H1 (cell line): Measurements from ENCODE around the gene CFAP100. TPM values are rescaled to one million over a fixed set of nuclear protein-coding genes. Genes with fewer than 3 reads are reported as not detected.

Experiments used
- CTCF ChIA-PET: fragments of 300-600 bp; sonication (Branson Sonifier 250); formaldehyde crosslinking; loops from one replicate; lab custom pipeline; 2021; ENCODE audit not compliant: partially characterized antibody; lab: Charles Lee
- POLR2A ChIA-PET: fragments of 300-600 bp; sonication (Branson Sonifier 250); formaldehyde crosslinking; loops from one replicate; lab custom pipeline; 2021; ENCODE audit warnings: inconsistent platforms; ENCODE audit not compliant: partially characterized antibody; lab: Charles Lee
- DNase-seq, 2 experiments: peaks; one replicate each; pipeline versions ENCODE4 v3.0.0 to v3.0.0-alpha.2; 2010 to 2022; ENCODE audit warnings: low spot score in 2 of 2, low read depth in 1 of 2, mixed read lengths in 1 of 2
- FAIRE-seq: peaks from 2 replicates; lab custom pipeline; 2011; peaks lifted over from hg19 to GRCh38; lab: Jason Lieb, UNC
- H2AFZ ChIP-seq: 2 replicates; pipeline ENCODE4 v1.8.1; 2012; ENCODE audit warnings: low read length, inconsistent platforms
- H2AK5ac ChIP-seq: 2 replicates; pipeline ENCODE4 v1.6.1; 2013; ENCODE audit warnings: low read depth, low read length
- H2BK120ac ChIP-seq: replicated peaks from 2 replicates; pipeline ENCODE3; 2013; ENCODE audit warnings: low read depth, low read length, inconsistent platforms
- H2BK12ac ChIP-seq: 2 replicates; pipeline ENCODE4 v1.6.1; 2013; ENCODE audit warnings: low read depth, low read length
- H2BK15ac ChIP-seq: 2 replicates; pipeline ENCODE4 v1.6.1; 2013; ENCODE audit warnings: low read length
- H2BK20ac ChIP-seq: 2 replicates; pipeline ENCODE4 v1.6.1; 2013; ENCODE audit warnings: low read length
- H2BK5ac ChIP-seq: 2 replicates; pipeline ENCODE4 v1.6.1; 2013; ENCODE audit warnings: low read depth, low read length
- H3K14ac ChIP-seq: 2 replicates; pipeline ENCODE4 v1.6.1; 2013; ENCODE audit warnings: inconsistent platforms; ENCODE audit not compliant: insufficient read length
- H3K18ac ChIP-seq: 2 replicates; pipeline ENCODE4 v1.6.1; 2013; ENCODE audit warnings: low read length; ENCODE audit errors: extremely low read depth
- H3K23ac ChIP-seq: 2 replicates; pipeline ENCODE4 v1.6.1; 2013; ENCODE audit warnings: inconsistent platforms; ENCODE audit not compliant: insufficient read length
- H3K23me2 ChIP-seq: 2 replicates; pipeline ENCODE4 v1.6.1; 2013; ENCODE audit warnings: low read depth, low read length
- H3K27ac ChIP-seq: 2 replicates; pipeline ENCODE4 v1.6.1; 2011; ENCODE audit warnings: low read depth, low read length, inconsistent platforms
- H3K27me3 ChIP-seq, 4 experiments: replicated peaks in 1 of 4; 1 replicate in 1 of 4; 2 replicates in 3 of 4; pipeline versions ENCODE4 v1.6.1 to v1.8.1; 2011 to 2013; ENCODE audit warnings: low read length in 3 of 4, mild to moderate bottlenecking in 3 of 4, inconsistent platforms in 2 of 4, mixed read lengths in 2 of 4, moderate library complexity in 1 of 4; ENCODE audit not compliant: control insufficient read depth in 3 of 4, insufficient read depth in 3 of 4; ENCODE audit errors: extremely low read depth in 1 of 4
- H3K36me3 ChIP-seq, 4 experiments: 2 replicates each; pipeline versions ENCODE4 v1.6.1 to v1.8.1; 2011 to 2013; ENCODE audit warnings: mild to moderate bottlenecking in 4 of 4, low read length in 3 of 4, moderate library complexity in 2 of 4, control low read depth in 1 of 4, inconsistent platforms in 1 of 4; ENCODE audit not compliant: insufficient read depth in 4 of 4, control insufficient read depth in 2 of 4
- H3K4ac ChIP-seq: replicated peaks from 2 replicates; pipeline ENCODE3; 2013; ENCODE audit warnings: low read length, low read depth, mixed read lengths, inconsistent platforms; ENCODE audit not compliant: insufficient read length
- H3K4me1 ChIP-seq, 4 experiments: replicated peaks in 1 of 4; 1 replicate in 1 of 4; 2 replicates in 3 of 4; pipeline versions ENCODE4 v1.6.1 to v1.8.1; 2011 to 2013; ENCODE audit warnings: low read length in 3 of 4, inconsistent platforms in 2 of 4, mixed read lengths in 1 of 4; ENCODE audit not compliant: insufficient read depth in 4 of 4, control insufficient read depth in 3 of 4
- H3K4me2 ChIP-seq, 2 experiments: 2 replicates each; pipeline versions ENCODE4 v1.6.1 to v1.8.1; 2011 to 2013; ENCODE audit warnings: low read depth in 2 of 2, low read length in 2 of 2, control low read depth in 1 of 2, inconsistent platforms in 1 of 2, mild to moderate bottlenecking in 1 of 2; ENCODE audit not compliant: insufficient read depth in 1 of 2
- H3K4me3 ChIP-seq, 4 experiments: fragments of 200-600, 300-600 bp in 1 of 4; sonication (generic), shearing (Covaris generic), sonication (Bioruptor Twin) in 1 of 4; 2 replicates each; pipeline versions ENCODE4 v1.5.1 to v1.8.1; 2011 to 2016; ENCODE audit warnings: low read length in 4 of 4, low read depth in 3 of 4, control low read depth in 2 of 4, inconsistent platforms in 2 of 4, mild to moderate bottlenecking in 2 of 4, mixed read lengths in 1 of 4, moderate library complexity in 1 of 4; ENCODE audit not compliant: insufficient read depth in 2 of 4; ENCODE audit errors: extremely low read depth in 1 of 4
- H3K56ac ChIP-seq: replicated peaks from 2 replicates; pipeline ENCODE3; 2013; ENCODE audit warnings: low read depth, mild to moderate bottlenecking, mixed read lengths, low read length, inconsistent platforms; ENCODE audit not compliant: insufficient read length
- H3K79me1 ChIP-seq: 2 replicates; pipeline ENCODE4 v1.6.1; 2013; ENCODE audit warnings: low read depth, low read length, control low read depth
- H3K79me2 ChIP-seq, 2 experiments: 2 replicates each; pipeline versions ENCODE4 v1.6.1 to v1.8.1; 2012 to 2013; ENCODE audit warnings: low read length in 2 of 2, mild to moderate bottlenecking in 2 of 2, inconsistent platforms in 1 of 2; ENCODE audit not compliant: insufficient read depth in 2 of 2, control insufficient read depth in 1 of 2
- H3K9ac ChIP-seq, 4 experiments: replicated peaks in 1 of 4; 1 replicate in 1 of 4; 2 replicates in 3 of 4; pipeline versions ENCODE4 v1.6.1 to v1.8.1; 2011 to 2013; ENCODE audit warnings: low read depth in 3 of 4, low read length in 3 of 4, control low read depth in 2 of 4, mild to moderate bottlenecking in 2 of 4, moderate library complexity in 2 of 4, inconsistent platforms in 1 of 4; ENCODE audit errors: extremely low read depth in 1 of 4
- H3K9me3 ChIP-seq, 2 experiments: 2 replicates each; pipeline versions ENCODE4 v1.6.1 to v1.8.1; 2012 to 2013; ENCODE audit warnings: mild to moderate bottlenecking in 2 of 2, moderate library complexity in 2 of 2, control low read depth in 1 of 2, inconsistent platforms in 1 of 2, low read depth in 1 of 2, low read length in 1 of 2, mixed read lengths in 1 of 2; ENCODE audit not compliant: insufficient read depth in 2 of 2
- H4K20me1 ChIP-seq, 2 experiments: replicated peaks in 1 of 2; 2 replicates each; pipeline versions ENCODE3 to v1.8.1; 2011 to 2013; ENCODE audit warnings: inconsistent platforms in 2 of 2, low read length in 2 of 2, mild to moderate bottlenecking in 1 of 2; ENCODE audit not compliant: insufficient read depth in 2 of 2, control insufficient read depth in 1 of 2
- H4K5ac ChIP-seq: 2 replicates; pipeline ENCODE4 v1.6.1; 2013; ENCODE audit warnings: low read length, low read depth, mixed read lengths, inconsistent platforms; ENCODE audit not compliant: insufficient read length
- H4K8ac ChIP-seq: 2 replicates; pipeline ENCODE4 v1.8.0; 2013; ENCODE audit warnings: mild to moderate bottlenecking, moderate library complexity, low read length, inconsistent platforms; ENCODE audit not compliant: insufficient read depth; ENCODE audit errors: extremely low read depth
- H4K91ac ChIP-seq: replicated peaks from 2 replicates; pipeline ENCODE3; 2013; ENCODE audit warnings: low read length, mixed read lengths, inconsistent platforms; ENCODE audit not compliant: insufficient read length
- BCL11A ChIP-seq, 2 experiments: IDR thresholded peaks; one replicate each; pipeline ENCODE4 v1.6.1; 2011; ENCODE audit warnings: low read depth in 2 of 2, low read length in 2 of 2, mild to moderate bottlenecking in 2 of 2
- CHD2 ChIP-seq: IDR thresholded peaks from 2 replicates; pipeline ENCODE4 v1.6.1; 2012; ENCODE audit warnings: low read length, improper control_type of control experiment
- CTBP2 ChIP-seq: IDR thresholded peaks from 2 replicates; pipeline ENCODE4 v1.7.0; 2011; ENCODE audit warnings: borderline replicate concordance, mild to moderate bottlenecking, moderate library complexity, mixed read lengths, low read length; ENCODE audit not compliant: insufficient read depth, insufficient read length
- E2F6 ChIP-seq: IDR thresholded peaks from 2 replicates; pipeline ENCODE4 v1.6.1; 2012; ENCODE audit warnings: inconsistent platforms
- KDM1A ChIP-seq: fragments of 200-600, 300-600 bp; sonication (generic); IDR thresholded peaks from 2 replicates; pipeline ENCODE4 v1.7.1; 2016; ENCODE audit warnings: mild to moderate bottlenecking, low read length, borderline replicate concordance
- NRF1 ChIP-seq: IDR thresholded peaks from 2 replicates; pipeline ENCODE4 v1.6.1; 2011; ENCODE audit warnings: mild to moderate bottlenecking, low read depth, low read length, improper control_type of control experiment
- POLR2A ChIP-seq, 2 experiments: IDR thresholded peaks; 1 replicate in 1 of 2; 2 replicates in 1 of 2; pipeline ENCODE4 v1.6.1; 2011; ENCODE audit warnings: low read depth in 2 of 2, low read length in 2 of 2, mild to moderate bottlenecking in 2 of 2; ENCODE audit errors: control extremely low read depth in 1 of 2
- RBBP5 ChIP-seq: IDR thresholded peaks from 2 replicates; pipeline ENCODE4 v1.7.1; 2012; ENCODE audit warnings: low read depth, mild to moderate bottlenecking, inconsistent platforms, low read length, moderate library complexity, borderline replicate concordance
- RXRA ChIP-seq: IDR thresholded peaks from 2 replicates; pipeline ENCODE4 v1.6.1; 2011; ENCODE audit warnings: low read depth, mild to moderate bottlenecking, low read length, moderate library complexity; ENCODE audit not compliant: insufficient read depth
- SP2 ChIP-seq: IDR thresholded peaks from 2 replicates; pipeline ENCODE4 v1.6.1; 2012; ENCODE audit warnings: mild to moderate bottlenecking, low read length, inconsistent platforms
- USF2 ChIP-seq: IDR thresholded peaks from 2 replicates; pipeline ENCODE4 v1.6.1; 2011; ENCODE audit warnings: low read length, improper control_type of control experiment
- WGBS, 2 experiments: shearing (Covaris generic) in 1 of 2; methylation state at CpG; one replicate each; pipeline versions ENCODE4 v1.1.6 to v1.1.7; 2013 to 2015; ENCODE audit warnings: low lambda C conversion rate in 2 of 2, mixed read lengths in 2 of 2, inconsistent platforms in 1 of 2, low coverage in 1 of 2, missing lambda C conversion rate in 1 of 2; ENCODE audit not compliant: insufficient replicate concordance in 2 of 2, insufficient coverage in 1 of 2, insufficient read length in 1 of 2; ENCODE audit errors: extremely low coverage in 1 of 2, missing lambda C conversion rate in 1 of 2; 5-methylcytosine and 5-hydroxymethylcytosine counted together
- polyA plus RNA-seq, 7 experiments: library from polyadenylated mRNA; depleted of rRNA in 3 of 7; stranded (reverse) in 5 of 7; unstranded in 2 of 7; fragments of >200 nt in 5 of 7; fragments of 200-250 nt in 2 of 7; gene quantifications; 1 replicate in 5 of 7; 2 replicates in 1 of 7; 4 replicates in 1 of 7; pipeline versions ENCODE4 v1.2.1 to v1.2.3, GENCODE V29; 2011 to 2013; ENCODE audit warnings: missing spikeins in 2 of 7, mixed read lengths in 2 of 7
- total RNA-seq: library from RNA; stranded (reverse); fragmentation: NEBNext Ultra II Directional; extraction: Animal tissue kit (Norgen Biotek cat#: 25700); gene quantifications from 2 replicates; pipeline ENCODE4 v1.2.1, GENCODE V29; 2021

CFAP100 gene
- total and polyA plus RNA-seq, 2 of the 8 experiments (the other 6 are each of a cell fraction or from before 2014, with no cell fraction given): 0.17 TPM; not detected in 1

- peak overlapping the region; percentile 87; the same call in 1 of the 2 replicates for H2BK5ac ChIP-seq
- H3K36me3 ChIP-seq: no peaks in the 10 kb centered on the region
- peak overlapping the region; percentile 97; the same call in 1 of the 2 replicates for H2BK12ac ChIP-seq
- H2AK5ac ChIP-seq: no peak overlapping the region
- H3K27me3 ChIP-seq: 0 out of 7 replicates have a peak, but pooled peaks cover 0 to 2% (median 0%) of the 10 kb centered on the region in 4 experiments
- H3K9me3 ChIP-seq: no peaks in the 10 kb centered on the region
- H3K4ac ChIP-seq: peak overlapping the region; percentile 21
- no peak overlapping the region for H3K23ac ChIP-seq
- WGBS, 2 experiments: 93% methylated on average over 7 of the region's 9 CpGs; no CpG with 5 or more reads in 1 of the 2 experiments
- peak overlapping the region; percentile 48; the same call in 1 of the 2 replicates for H3K18ac ChIP-seq
- peak overlapping the region; percentile 1 for H3K56ac ChIP-seq
- CTCF ChIA-PET: interaction anchor here (1.3 to 5.7 kb wide), 3 partner anchors 13 to 36 kb away, joined by 3 to 49 read pairs (median 12); no protein-coding TSS in a partner anchor
- H4K8ac ChIP-seq: no peak overlapping the region
- peak overlapping the region; percentile 90; the same call in 1 of the 2 replicates for H2BK20ac ChIP-seq
- H2AFZ ChIP-seq: no peak overlapping the region
- no peaks in the 10 kb centered on the region for H3K79me1 ChIP-seq
- peaks cover 0 to 22% (median 11%) of the 10 kb centered on the region in 4 experiments; a peak in 6 of 7 replicates for H3K4me1 ChIP-seq
- H3K4me2 ChIP-seq: no peak overlapping the region; a peak in 1 of 4 replicates
- H3K79me2 ChIP-seq: no peaks in the 10 kb centered on the region
- H3K27ac ChIP-seq: no peak overlapping the region
- H4K5ac ChIP-seq: no peak overlapping the region
- FAIRE-seq (no peak), DNase-seq (no peak)
- H2BK15ac ChIP-seq: no peak overlapping the region
- H2BK120ac ChIP-seq: peak overlapping the region; percentile 34
- H4K20me1 ChIP-seq: no peaks in the 10 kb centered on the region
- H3K4me3 ChIP-seq: no peak overlapping the region
- peak overlapping the region; percentile 92 for H4K91ac ChIP-seq
- no peaks in the 10 kb centered on the region for H3K23me2 ChIP-seq
- no peak overlapping the region for H3K9ac ChIP-seq
- POLR2A ChIA-PET: interaction anchor here (4.6 kb wide), 1 partner anchor 11 kb away, joined by 23 read pairs; the partner anchor contains the start of gene ZXDC
- H3K14ac ChIP-seq: no peak overlapping the region
- no peak for TF ChIP-seq CTBP2
- TF ChIP-seq CHD2: no peak
- no peak for TF ChIP-seq KDM1A
- TF ChIP-seq BCL11A (IDR thresholded peaks at IDR 0.05; ENCODE audit: low read depth in 2 of 2, low read length in 2 of 2): no peak
- no peak for TF ChIP-seq NRF1
- TF ChIP-seq E2F6: no peak
- TF ChIP-seq RBBP5: no peak
- TF ChIP-seq USF2: no peak
- no peak for TF ChIP-seq RXRA
- TF ChIP-seq SP2: no peak
- no peak for TF ChIP-seq POLR2A (IDR thresholded peaks at IDR 0.05; ENCODE audit: control extremely low read depth in 1 of 2, low read depth in 2 of 2, low read length in 2 of 2)
Observed at GRCh38 chr3:126485956-126486355, 91.2 kb downstream of the CFAP100 start.
